GM21737 (cell line): ENCODE results near the gene DNAJC16.

ENCODE experiments used
- ATAC-seq: cut with Tn5 transposase; IDR thresholded peaks from one replicate; pipeline ENCODE4 v1.9.1; 2021; ENCODE audit warnings: mild to moderate bottlenecking, moderate library complexity; ENCODE audit not compliant: unreplicated experiment

Gene DNAJC16

DNA sequence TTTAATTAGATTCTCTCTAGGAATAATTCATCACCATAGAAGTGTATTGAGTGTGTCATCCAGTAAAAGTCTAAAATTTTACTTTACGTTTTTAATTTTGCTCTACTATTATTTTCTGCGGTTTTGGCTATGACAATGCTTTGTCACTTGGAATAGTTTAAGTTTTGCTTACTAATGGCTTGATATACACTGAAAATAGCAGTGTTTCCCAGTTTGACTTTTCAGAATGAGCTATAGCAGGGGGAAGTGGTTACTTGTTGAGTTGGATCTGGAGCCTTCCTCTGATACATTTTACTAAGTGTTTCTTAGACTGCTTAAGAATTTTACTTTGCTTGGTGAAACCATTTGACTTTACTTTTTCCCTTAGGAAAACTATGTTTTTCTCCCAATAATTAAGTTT is 5.0 kb downstream of the DNAJC16 start:
- no peak for ATAC-seq

DNA sequence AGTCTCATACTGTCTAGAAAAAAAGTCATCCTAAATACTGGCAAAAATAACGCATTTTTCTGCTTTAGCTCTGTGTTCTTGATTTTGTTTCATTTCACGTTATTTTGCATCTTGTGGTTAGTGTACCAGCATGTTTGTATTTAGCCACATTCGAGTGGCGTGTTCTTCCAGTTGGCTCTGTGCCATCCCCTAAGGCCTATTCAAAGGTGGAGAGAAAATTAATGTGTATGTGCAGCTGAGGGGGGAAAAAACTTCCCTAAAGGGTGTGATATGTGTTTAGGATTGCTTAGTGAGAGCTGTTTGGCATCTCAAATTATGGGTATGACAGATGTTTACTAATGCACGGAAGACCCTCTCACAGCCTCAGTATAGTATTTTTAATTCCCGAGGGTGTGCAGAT is 12.1 kb downstream of the DNAJC16 start:
- ATAC-seq: no peak

DNA sequence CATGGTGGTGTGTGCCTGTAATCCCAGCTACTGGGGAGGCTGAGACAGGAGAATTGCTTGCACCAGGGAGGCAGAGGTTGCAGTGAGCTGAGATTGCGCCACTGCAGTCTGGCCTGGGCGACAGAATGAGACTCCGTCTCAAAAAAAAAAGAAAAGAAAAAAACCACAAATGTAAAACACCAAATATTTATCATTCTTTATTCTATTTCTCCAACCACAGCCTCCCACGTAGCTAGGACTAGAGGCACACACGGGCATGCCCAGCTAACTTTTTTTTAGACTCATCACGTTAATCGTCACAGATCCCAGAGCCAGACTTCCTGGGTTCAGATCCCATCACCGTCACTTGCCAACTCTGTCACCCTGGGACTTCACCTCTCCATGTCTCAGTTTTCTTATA is 13.5 kb downstream of the DNAJC16 start:
- ATAC-seq: no peak

DNA sequence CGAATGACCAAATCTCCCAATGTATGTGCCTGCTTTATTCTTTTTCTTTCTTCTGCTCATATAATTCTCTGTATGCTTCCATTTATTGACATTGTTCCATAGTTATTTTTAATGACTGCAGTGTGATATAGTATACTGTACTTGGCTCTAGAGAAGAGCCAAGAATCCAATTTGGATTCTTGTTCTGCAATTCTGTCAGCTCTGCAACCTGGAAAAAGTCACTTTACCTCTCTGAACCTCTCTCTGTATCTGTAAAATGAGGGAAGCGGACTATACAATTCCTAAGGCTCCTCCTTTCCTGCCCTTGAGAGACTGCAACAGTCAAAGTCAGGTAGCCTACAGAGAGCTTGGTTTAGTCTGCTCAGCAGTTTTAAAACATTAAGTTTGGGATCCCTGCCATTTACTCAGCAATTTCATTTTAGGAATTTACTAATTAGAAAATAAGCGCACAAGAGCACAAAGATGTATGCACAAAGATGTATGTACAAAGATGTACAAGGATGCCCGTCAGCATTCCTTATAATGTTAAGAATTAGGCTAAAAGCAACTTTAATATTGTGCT is 14.7 kb downstream of the DNAJC16 start:
- no peak for ATAC-seq

DNA sequence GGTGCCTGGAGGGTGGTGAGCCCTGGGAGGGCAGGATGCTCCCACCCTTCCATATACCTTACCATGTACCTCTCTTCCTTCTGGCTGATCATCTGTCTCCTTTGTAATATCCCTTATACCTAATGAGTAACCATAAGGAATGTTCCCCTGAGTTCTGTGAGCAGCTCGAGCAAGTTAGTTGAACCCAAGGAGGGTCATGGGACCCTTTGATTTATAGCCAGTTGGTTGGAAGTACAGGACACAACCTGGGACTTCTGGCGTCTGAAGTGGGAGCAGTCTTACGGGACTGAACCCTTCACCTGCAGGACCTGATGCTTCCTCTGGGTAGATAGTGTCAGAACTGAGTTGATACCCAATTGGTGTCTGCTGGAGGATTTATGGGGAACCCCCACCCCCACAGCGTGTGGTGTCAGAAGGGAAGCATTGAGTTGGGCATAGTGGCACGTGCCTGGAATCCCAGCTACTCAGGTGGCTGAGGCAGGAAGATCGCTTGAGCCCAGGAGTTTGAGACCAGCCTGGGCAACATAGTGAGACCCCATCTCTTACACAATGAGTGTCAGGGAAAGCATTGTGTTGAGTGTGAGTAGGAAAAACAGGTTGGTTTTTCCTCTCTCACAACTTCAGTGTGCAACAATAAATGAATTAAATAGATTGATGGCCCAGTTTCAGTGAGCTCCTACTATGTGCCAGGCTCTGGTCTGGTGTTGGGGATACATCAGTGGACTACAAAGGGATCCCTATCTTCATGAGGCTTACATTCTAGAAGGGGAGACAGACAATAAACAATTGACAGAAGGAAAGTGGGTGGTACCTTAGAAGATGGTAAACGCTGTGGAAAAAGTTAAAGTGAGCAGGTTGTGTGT is 16.0 kb downstream of the DNAJC16 start:
- ATAC-seq: no peak

DNA sequence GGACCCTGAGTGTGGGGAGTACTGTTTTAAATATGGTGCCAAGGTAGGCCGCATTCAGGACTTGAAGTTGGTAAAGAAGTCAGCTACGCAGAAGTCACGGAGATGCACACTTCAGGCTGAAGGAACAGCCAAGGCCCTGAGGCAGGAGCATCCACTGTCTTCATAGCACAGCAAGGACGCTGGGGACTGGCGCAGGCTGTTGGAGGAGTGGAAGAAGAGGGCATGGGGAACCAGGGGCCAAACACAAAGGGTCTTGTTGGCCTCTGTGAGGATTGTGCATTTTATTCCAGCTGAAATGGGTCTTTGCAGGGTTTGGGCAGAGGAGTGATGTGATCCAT is 16.6 kb downstream of the DNAJC16 start:
- ATAC-seq: no peak

DNA sequence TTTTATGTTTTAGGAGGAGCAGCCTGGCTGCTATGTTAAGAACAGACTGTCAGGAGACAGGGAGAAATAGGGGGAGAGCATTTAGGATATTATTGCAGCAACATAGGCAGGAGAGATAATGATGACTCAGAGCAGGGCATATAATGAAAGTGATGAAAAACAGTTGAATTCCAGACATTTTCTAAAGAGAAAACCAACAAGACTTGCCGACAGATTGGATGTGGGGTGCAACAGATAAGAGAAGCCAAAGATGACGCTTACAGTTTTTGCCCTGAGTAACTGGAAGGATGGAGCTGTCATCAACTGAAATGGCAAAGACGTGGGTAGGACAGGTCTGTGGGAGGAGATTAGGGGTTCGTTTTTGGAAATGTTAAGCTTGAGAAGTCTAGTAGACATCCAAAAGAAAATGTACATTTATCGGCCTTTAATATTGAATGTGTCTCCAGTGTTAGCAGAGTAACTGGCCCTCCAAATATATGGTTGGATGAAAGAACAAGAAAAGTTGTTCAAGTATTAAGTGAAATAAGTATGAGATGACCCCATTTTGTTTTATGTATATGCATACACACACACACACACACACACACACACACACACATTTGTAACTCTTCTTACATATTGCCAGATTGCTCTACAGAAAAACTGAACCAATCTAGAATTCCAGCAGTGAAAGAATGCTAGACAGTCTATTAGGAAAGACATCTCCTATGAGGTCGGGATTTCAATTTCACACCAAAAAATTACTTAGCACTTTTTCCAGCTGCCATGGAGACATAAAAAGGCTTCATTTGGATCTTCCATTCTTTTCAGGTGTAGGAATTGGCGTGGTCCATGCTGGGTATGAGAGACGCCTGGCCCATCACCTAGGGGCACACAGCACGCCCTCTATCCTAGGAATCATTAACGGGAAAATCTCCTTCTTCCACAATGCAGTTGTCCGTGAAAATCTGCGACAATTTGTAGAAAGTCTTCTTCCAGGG is 17.2 kb downstream of the DNAJC16 start:
- no peak for ATAC-seq

DNA sequence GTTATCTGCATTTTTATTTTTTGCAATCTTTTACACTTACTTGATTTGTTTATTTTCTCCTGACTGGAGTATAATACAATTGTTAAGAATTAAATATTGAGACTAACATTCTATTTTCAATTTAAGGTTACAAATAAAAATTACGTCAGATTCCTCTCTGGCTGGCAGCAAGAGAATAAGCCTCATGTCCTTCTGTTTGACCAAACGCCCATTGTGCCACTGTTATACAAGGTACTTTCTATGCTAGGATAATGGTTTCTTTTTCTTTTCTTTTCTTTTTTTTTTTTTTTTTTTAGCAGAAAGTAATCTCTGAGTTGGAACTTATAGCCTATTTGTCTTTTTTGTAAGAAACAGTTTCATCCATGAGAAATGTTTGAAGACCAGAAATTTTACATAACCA is 20.0 kb downstream of the DNAJC16 start:
- no peak for ATAC-seq

DNA sequence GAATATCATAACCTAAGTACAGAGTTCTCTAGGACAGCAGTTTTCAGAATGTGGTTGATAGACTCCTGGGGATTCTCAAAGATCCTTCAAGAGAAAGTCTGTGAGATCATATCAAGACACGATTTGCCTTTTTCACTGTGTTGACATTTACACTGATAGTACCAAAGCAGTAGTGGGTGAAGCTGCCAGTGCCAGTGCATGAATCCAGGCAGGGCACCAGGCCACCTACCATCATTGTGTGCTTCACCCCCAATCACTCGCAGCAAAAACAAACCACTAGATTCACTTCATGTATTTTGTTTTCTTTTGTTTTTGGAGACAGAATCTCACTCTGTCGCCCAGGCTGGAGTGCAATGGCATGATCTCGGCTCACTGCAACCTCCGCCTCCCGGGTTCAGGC is 23.9 kb downstream of the DNAJC16 start:
- ATAC-seq: no peak

DNA sequence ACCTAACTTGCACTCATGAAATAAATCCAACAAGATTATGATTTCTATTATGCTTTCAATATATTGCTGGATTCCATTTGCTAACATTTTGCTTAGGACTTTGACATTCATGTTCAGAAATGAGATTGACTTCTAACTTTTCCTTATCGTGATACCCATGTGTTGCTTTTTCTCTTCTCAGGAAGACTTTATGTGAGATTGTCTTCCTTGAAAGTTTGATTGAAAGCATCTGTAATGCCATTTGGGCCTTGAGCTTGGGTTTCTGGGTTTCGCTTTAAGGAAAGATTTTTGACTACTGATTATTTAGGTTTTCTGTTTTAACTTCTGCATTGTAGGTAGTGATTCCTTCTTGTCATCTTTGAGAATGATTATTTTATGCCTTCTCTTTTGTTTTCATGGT is 30.4 kb downstream of the DNAJC16 start:
- ATAC-seq: no peak

DNA sequence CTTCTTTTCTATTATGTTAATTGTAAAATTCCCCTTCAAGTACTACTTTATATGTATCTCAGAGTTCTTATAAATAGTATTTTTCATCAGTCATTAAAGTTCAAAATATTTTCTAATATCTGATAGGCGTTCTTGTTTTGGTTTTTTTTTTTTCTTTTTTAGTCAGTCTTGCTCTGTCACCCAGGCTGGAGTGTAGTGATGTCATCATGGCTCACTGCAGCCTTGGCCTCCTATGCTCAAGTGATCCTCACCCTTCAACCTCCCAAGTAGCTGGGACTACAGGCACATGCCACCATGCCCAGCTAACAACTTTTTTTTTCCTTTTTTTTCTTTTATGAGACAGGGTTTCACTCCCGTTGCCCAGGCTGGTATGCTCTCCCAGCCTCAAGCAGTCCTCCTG is 30.9 kb downstream of the DNAJC16 start:
- no peak for ATAC-seq

DNA sequence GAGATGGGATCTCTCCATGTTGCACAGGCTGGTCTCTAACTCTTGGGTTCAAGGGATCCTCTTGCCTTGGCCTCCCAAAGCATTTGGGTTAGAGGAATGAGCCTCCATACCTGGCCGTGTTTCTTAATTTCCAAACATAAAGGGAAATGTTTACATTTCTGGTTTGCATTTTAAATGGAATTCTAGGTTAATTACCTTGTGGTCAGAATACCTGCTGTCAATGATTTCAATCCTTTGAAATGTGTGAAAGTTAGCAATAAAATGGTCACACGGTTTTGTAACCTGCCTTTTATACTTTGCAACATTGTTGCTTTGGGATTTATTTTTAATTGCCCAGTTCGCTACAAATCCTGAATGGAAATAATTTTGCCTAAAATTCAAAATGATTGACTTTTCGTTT is 31.9 kb downstream of the DNAJC16 start:
- no peak for ATAC-seq

DNA sequence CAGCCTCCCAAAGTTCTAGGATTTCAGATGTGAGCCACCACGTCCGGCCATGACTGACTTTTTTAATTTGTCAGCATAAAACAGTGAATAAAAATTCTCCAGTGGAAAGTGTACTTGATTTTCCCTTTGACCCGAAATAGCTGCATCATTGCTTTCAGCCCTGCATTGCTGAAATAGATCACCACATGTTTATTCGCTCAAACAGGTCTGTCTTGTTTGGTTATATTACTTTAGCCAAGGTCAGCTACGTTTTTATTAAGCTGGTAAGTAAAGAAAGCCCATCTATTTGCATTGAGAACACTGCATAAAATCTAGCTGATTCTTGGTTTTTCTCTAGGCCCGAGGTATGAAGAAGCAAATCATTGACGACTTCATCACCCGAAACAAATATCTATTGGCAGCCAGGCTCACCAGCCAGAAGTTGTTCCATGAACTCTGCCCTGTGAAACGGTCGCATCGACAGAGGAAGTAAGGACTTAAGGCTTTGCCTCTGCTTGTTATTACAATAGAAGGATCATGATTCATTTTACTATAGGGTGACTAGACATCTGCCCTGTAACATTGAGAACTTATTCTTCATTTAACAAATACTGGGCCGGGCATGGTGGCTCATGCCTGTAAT is 32.7 kb downstream of the DNAJC16 start:
- ATAC-seq: no peak

DNA sequence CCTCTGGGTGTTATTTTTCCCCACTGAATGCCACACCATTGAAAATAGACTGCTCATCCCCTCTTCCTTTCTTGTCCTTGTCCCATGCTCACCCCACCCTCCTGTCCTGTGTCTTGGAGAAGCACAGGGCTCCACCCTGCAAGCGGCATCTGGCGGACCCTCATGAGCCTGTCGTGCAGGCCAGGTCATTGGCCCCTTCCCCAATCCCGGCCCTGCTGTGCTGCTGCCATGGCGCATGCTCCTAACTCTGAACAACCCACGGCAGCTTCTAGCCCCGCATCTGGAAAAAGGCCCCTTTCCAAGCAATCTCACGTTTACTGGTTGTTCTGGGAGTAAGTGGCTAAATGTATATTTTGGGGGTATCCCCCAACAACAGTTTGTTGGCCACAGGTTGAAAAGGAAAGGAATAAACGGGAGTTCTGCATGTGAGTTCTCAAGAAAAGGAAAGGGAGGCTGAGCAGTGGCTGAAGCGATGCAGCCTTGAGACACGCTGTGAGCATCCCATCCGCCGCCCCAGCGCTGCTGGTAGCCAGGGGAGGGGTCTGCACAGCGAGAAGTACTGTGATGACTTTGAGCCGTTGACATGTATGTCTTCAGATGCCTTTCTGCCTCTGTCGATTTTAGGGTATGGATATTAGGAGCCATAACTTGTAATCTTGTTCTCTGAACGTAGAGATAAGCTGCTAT is 41.9 kb downstream of the DNAJC16 start:
- ATAC-seq: no peak

DNA sequence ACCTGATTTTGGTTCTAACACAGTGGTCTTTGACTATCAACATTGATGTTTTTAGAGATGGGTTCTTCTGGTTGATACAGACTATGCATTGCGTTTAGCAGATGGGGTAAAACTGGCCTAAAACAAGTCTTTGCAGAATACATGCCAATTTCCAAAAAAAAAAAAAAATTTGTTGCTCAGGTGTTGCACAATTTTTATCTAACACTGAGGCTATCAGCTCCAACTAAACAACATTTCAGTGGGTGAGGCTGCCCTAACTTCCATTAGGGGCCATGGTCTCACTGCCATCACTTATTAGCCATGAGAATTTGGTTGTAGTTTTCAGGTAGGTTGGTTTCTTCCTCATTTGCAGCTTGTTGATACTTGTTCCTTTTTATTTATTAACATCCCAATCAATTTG is 44.2 kb downstream of the DNAJC16 start:
- no peak for ATAC-seq

DNA sequence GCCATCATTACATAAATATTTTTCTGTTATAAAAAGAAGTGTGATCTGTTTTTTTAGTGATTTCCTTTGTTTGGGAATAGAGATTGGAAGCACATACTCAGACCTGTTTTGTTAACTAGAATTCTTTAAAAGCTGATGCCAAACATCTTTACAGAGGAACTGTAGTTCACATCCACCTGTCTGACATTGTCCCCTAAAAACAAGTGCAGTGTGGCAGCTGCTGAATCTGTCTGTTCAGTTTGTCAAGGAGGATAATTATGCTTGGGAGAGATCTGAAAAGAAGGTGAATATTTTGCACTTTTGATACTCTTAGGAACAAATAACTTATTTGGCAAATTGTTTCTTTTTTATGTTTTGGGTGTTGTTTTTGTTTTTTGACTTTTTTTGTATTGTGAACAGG is 44.6 kb downstream of the DNAJC16 start:
- ATAC-seq: no peak

DNA sequence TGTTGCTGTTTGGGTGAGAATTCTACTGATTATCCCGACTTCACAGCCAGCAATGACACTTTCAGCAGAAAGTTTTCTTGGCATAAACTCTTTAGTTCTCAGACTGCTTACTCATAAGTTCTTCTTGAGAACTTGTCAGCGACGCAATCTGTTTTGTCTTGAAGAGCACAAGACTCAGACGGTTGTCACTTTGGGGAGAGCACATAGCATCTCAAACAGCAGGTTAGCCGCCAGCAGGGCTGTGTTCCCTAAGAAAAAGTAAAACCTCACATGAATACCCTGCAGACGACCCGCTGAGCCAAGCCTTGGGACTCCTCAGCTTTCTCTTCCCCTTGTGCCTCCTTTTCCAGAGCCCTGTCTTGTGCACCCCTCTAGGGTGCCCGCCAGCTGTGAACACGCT is 46.8 kb downstream of the DNAJC16 start:
- ATAC-seq: no peak

DNA sequence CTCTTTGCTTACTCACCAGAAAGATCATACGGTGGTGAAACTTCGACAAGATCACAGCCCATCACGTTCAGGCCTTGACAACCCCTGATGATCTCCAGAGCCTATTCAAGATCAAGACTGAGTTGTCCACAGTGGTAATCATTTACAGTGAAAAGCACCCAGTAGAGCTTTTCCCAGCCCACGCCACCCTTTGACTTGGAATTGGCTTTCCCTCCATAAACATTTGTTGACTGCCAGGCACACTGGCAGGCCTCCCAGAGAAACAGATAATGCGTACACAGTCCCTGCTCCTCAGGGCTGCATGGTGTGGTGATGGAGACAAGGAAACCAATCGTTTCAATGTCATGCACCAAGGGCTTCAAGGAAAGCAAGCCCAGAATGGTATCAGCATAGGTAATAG is 48.1 kb downstream of the DNAJC16 start:
- no peak for ATAC-seq

DNA sequence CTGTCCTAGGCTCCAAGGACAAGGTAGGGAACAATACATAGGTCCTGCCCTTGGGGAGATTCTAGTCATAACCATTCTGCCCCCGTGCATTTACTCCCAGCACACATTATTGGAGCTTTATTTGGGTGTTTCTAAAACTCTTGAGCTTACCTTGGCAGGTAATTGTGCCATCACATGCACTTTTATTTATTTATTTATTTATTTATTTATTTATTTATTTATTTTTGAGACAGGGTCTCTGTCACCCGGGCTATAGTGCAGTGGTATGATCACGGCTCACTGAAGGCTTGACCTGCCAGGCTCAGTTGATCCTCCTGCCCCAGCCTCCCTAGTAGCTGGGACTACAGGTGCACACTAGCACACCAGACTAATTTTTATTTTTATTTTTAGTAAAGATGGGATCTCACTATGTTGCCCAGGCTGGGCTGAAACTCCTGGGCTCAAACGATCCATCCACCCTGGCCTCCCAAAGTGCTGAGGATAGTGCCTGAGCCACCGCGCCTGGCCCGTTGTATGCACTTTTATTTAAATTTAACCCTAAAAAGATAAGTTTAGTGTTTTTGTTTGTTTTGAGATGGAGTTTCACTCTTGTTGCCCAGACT is 49.0 kb downstream of the DNAJC16 start:
- ATAC-seq: no peak

DNA sequence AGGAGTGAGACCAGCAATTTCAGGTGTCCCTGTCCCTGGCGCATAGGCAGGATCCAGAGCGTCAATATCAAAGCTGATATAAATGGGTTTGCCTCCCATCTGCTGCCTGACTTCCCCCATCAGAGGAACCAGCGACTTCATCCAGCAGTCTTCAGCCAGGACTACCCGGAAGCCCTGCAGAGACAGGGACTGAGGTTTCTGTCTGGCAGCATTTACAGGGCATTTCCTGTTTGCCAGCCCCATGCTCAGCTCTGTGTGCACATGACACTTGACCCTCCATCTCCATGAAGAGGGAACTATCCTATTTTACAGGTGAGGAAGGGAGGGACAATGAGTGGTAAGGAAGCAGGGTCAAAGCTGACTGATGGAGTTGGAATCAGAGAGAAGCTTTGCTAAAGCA is 51.0 kb downstream of the DNAJC16 start:
- ATAC-seq: no peak
